HFF-Myc (cell line): Measurements from ENCODE around the gene CDC42SE1.

Source experiments
- DNase-seq: peaks from one replicate; pipeline ENCODE4 v3.0.0-alpha.2; 2011; ENCODE audit warnings: low read depth; ENCODE audit errors: extremely low read depth
- H3K4me3 ChIP-seq: replicated peaks from 2 replicates; pipeline ENCODE4 v1.5.1; 2011; ENCODE audit warnings: low read depth, mild to moderate bottlenecking, control low read depth, low read length
- TF ChIP-seq, protein P1 (sequence below): IDR thresholded peaks from 2 replicates; pipeline ENCODE4 v1.5.1; 2012; ENCODE audit warnings: mild to moderate bottlenecking, low read depth, low read length, control low read depth; ENCODE audit errors: missing control alignments

The CDC42SE1 gene

DNA sequence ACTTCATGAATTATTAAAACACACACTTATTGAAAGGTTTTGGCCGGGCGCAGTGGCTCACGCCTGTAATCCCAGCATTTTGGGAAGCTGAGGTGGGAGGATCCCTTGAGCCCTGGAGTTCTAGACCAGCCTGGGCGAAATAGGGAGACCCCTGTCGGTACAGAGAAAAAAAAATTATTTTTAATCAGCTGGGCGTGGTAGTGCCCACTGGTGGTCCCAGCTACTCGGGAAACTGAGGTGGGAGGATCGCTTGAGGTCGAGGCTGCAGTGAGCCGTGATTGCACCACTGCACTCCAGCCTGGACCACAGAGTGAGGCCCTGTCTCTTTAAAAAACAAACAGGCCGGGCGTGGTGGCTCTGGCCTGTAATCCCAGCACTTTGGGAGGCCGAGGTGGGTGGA lies 12.8 kb upstream of the CDC42SE1 start:
- TF ChIP-seq, protein P1, sequence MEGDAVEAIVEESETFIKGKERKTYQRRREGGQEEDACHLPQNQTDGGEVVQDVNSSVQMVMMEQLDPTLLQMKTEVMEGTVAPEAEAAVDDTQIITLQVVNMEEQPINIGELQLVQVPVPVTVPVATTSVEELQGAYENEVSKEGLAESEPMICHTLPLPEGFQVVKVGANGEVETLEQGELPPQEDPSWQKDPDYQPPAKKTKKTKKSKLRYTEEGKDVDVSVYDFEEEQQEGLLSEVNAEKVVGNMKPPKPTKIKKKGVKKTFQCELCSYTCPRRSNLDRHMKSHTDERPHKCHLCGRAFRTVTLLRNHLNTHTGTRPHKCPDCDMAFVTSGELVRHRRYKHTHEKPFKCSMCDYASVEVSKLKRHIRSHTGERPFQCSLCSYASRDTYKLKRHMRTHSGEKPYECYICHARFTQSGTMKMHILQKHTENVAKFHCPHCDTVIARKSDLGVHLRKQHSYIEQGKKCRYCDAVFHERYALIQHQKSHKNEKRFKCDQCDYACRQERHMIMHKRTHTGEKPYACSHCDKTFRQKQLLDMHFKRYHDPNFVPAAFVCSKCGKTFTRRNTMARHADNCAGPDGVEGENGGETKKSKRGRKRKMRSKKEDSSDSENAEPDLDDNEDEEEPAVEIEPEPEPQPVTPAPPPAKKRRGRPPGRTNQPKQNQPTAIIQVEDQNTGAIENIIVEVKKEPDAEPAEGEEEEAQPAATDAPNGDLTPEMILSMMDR, result peak; percentile 4
- no peak overlapping the region for H3K4me3 ChIP-seq
- no peak for DNase-seq

DNA sequence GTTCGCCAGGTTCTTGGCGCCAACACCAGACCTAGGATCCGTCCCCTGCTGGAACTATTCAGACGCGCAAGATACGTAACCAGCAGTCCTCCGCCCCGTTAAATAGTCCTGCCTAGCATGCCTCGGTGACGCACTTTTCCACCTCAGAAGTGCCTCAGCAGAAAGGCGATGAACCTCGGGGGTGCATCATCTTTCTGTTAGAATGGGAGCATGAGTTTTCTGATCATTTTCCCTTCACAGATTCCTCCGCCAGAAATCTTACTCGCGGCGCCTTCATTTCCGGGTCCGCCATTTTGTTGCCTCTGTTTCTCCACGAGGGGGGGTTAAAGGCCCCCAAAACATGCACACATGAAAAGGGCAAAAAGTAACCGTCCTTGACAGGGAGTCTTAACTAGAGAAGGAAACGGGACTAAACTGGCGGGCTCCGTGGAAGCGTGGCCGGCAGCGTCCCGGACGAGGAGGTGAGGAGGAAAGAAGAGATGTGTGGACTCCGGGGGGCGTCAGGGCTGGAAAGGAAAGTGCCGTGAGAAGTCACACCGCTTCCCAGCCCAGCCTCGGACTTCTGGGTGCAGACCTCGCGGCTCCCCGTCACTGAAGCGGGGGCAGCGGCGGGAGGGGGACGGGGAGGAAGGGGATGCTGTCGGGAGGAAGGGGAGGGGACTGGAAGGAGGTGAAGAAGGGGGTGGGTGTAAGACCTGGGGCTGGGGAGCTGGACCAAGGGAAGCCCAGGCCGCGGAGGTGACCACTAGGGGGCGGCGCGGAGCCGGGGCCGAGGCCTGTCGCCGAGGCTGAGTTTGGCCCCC lies 11.3 kb upstream of the CDC42SE1 start, which contains the start of gene GABPB2:
Gene GABPB2 (plus strand): TSS at position 288 of the 803 bp plus-strand sequence. CDS start 17,429 bp downstream, outside the sequence.
- peak within 1 kb of the TSS; percentile 81 for H3K4me3 ChIP-seq
- TF ChIP-seq, protein P1, result peak; percentile 88
- DNase-seq, result peak; percentile 88

DNA sequence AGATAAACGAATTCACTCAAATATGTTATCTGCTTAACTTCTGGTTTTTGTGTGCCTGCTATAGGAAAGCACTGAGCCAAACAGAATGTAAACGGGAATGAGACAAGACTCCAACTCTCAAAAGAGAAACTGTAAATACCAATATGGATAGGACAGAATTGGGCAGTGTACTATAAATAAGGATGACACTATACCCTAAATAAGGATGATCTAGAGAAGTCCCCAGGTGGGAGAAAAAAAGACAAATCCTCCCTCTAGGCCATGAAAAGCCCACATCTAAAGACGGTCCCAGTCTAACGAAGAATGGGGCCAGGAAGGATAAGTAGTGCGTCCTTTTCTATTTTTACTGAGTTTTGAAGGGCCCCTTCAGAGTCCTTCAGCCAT lies 9.7 kb upstream of the CDC42SE1 start:
- H3K4me3 ChIP-seq, result no peak overlapping the region
- TF ChIP-seq, protein P1, result no peak
- no peak for DNase-seq

DNA sequence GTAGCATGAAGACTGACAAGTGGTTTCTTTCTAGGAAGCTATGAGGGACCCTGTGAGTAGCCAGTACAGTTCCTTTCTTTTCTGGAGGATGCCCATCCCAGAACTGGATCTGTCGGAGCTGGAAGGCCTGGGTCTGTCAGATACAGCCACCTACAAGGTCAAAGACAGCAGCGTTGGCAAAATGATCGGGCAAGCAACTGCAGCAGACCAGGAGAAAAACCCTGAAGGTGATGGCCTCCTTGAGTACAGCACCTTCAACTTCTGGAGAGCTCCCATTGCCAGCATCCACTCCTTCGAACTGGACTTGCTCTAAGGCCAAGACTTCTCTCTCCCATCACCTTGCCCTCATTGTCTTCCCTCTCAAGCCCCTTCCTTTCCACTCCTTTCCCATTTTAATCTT lies 7.8 kb upstream of the CDC42SE1 start:
- TF ChIP-seq, protein P1, result no peak
- DNase-seq, result no peak
- no peak overlapping the region for H3K4me3 ChIP-seq

DNA sequence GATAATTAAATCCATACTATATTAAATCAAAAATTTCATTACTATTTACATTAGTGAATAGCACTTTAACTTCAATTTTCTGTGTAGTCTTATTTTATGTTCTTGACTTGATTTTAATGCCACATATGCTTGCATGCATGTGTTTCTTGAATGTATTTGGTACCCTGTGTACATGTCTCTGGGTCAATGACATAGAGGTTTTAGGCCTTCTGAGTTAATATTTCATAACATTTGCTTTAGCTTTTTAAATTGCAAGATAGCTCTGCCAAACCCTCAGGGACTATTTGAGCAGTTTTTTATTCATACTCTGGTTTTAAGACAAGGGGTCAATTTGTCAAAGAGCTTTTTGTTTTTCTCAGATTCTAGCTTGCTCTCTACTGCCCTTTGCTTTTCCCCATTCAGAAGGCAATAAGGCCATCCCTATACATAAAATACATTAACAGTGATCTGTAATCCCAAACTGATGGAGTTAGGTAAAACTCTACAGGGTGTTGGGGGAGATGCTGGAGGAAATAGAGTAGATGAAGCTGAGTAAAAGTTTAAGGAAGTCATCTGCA lies 5.7 kb upstream of the CDC42SE1 start:
- TF ChIP-seq, protein P1, result no peak
- no peak for DNase-seq
- H3K4me3 ChIP-seq, result no peak overlapping the region

DNA sequence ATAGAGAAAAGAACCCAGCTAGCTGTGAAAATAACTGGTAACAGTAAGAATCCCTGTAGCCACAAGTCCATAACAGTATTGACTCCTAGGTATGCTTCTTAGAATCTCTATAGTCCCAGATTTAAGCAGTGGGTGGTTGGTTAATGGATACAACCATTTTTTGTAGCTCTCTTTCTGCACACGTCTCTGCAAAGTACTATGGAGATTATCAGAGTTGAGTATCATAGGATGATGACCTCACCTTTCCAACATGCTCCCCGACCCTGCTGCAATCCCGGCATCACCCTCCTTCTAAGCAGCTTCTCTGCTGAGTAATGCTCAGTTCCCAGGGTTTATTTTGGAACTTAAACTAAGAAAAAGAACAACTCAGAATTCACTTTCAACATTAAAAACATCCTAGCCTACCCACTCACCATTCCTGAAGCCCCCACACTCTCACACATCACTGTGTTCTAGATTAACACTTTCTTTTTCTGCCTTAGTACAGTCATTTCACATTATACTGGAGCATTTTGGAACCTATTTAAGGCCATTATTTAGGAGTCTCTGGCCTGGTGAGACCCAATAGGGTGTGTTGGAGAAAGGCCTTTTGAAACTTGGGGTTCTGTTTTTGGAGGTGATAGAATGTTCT lies 3.4 kb upstream of the CDC42SE1 start:
- TF ChIP-seq, protein P1, result no peak
- DNase-seq, result no peak
- H3K4me3 ChIP-seq, result no peak overlapping the region
